Muscle of back (tissue), 11 donors: Measurements from ENCODE around the gene MED25. TPM values are rescaled to one million over a fixed set of nuclear protein-coding genes. Genes with fewer than 3 reads are reported as not detected.
"Not testable (repeated sequence)": the region's sequence is repeated elsewhere in the genome, so short reads cannot be mapped to it uniquely, and the experiment has no call there.

Experiments used
- DNase-seq, 3 donors: peaks; one replicate each; pipeline versions ENCODE4 v3.0.0 to v3.0.0-alpha.2; 2013
- polyA plus RNA-seq, 10 donors: library from polyadenylated mRNA; unstranded; fragments of 120-200 nt; gene quantifications; one replicate each; pipeline ENCODE4 v1.2.1, GENCODE V29; 2013; ENCODE audit not compliant: insufficient read length in 10 of 10

MED25 gene
- polyA plus RNA-seq, 10 donors, result 22.4 to 33.5 (median 29.0) TPM

GRCh38 chr19:49814010-49814409, 4.1 kb upstream of the MED25 start:
- DNase-seq, result no peak

- DNase-seq, result no peak
Measured at GRCh38 chr19:49816590-49816989, 1.5 kb upstream of the MED25 start.

DNA sequence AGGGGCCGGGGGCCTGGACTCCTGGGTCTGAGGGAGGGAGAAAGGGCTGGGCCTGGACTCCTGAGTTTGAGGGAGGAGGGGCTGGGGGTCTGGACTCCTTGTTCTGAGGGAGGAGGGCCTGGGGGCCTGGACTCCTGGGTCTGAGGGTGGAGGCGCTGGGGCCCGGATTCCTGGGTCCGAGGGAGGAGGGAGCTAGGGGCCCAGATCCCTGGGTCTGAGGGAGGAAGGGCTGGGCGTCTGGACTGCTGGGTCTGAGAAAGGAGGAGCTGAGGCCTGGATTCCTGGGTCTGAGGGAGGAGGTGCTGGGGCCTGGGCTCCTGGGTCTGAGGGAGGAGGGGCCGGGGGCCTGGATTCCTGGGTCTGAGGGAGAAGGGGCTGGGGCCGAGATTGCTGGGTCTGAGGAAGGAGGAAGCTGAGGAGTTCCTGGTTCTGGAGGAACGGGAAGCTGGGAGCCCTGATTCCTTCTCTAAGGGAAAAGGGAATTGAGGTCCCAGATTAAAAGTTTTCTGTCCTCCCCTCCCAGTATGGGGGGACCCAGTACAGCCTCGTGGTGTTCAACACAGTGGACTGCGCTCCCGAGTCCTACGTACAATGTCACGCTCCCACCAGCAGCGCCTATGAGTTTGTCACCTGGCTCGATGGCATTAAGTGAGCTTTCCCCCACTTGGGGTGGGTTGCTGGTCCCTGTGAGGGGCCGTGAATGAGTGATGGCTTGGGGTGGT, 721 bp downstream of the MED25 start:
- DNase-seq, result peak in 1 of 3 donors; percentile 40

GRCh38 chr19:49819452-49820115, 1.5 kb downstream of the MED25 start:
- not testable (repeated sequence) for DNase-seq

- DNase-seq, result no peak
Measured at GRCh38 chr19:49820125-49820524, 2.0 kb downstream of the MED25 start.

DNA sequence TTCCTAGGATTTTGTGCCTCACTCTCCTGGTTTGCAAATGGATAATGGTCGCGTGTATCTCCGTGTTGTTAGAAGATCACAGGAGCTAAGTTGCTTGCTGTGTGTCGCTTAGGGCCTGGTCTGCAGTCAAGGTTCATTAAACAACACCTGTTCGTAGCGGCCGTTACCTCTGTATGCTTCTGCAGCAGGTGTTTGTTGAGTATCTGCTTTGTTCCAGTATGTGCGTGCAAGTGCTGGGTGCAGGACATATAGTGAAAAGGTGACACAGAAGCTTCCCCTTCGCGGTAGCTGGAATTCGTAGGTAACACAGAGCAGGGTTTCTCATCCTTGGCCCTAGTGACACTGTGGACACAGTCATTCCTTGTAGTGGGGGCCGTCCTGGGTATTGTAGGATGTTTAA, 5.4 kb downstream of the MED25 start:
- DNase-seq, result no peak

GRCh38 chr19:49824662-49825061, 6.6 kb downstream of the MED25 start:
- DNase-seq, result no peak

- DNase-seq, result no peak
Measured at GRCh38 chr19:49827034-49827433, 8.9 kb downstream of the MED25 start.

GRCh38 chr19:49829200-49829599, 11.1 kb downstream of the MED25 start:
- no peak for DNase-seq

DNA sequence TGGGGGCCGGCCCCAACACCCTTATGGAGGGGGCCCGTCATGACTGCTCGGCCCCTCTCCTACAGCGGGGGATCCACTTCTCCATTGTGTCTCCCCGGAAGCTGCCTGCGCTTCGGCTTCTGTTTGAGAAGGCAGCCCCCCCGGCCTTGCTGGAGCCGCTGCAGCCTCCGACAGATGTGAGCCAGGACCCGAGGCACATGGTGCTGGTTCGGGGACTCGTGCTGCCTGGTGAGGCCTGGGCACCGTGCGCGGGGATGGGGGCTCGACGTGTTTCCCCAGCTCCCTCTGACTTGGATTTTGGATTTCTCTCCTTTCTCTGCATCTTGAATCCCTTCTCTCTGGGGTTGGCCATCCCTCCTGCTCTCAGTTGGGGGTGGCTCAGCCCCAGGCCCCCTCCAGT, 11.6 kb downstream of the MED25 start:
- no peak for DNase-seq

DNA sequence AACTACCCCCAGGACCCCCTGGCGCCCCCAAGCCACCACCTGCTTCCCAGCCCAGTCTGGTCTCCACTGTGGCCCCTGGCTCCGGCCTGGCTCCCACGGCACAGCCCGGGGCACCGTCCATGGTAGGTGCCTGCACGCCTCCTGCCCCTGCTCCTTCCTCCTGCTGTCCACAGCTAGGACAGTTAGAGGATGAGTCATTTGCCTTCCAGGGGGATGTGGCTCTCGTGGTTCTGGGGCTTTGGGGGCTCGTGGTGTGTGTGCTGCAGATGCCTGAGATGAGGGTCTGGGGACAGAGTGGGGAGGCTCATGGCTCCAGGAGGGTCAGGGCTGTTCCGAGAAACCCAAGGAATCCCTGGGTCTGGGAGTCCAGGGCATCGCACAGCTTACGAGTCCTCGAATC, 12.7 kb downstream of the MED25 start:
- DNase-seq, result no peak

- DNase-seq, result no peak
Measured at GRCh38 chr19:49831592-49831991, 13.5 kb downstream of the MED25 start.

- no peak for DNase-seq
Measured at GRCh38 chr19:49832556-49832955, 14.5 kb downstream of the MED25 start.

DNA sequence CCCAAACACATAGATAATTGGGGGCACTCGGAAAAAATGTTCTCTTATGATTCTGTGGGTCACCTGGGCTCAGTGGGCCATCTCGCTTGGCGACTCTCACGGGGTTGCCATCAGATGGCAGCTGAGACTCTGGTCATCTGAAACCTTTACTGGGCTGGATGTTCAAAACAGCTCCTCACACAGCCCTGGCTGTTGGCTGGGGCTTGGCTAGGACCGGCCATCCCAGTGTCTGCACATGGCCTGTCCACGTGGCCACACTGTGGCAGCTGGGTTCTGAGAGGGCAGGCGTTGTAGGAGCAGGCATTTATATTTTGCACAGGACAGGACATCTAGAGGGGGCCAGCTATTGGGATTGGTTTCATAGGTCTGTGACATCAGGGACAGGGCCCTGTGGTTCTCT, 15.5 kb downstream of the MED25 start:
- no peak for DNase-seq

GRCh38 chr19:49835562-49835961, 17.5 kb downstream of the MED25 start:
- DNase-seq, result no peak

- DNase-seq, result no peak
Measured at GRCh38 chr19:49836176-49837008, 18.3 kb downstream of the MED25 start.

DNA sequence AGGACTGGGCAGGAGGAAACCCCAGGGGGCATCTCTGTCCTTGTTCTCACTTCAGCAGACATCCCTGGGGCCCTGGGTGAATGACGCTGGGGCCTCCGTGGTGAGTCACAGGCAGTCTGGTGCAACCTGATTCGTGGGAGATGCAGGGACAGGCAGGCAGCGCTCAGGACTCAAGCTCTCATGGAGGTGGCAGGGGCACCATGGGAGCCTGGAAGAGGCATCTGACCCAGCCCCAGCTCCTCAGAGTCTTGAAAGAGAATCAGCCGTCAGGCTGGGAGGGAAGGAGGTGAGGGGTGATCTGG, 18.9 kb downstream of the MED25 start:
- DNase-seq, result no peak

- DNase-seq, result no peak
Measured at GRCh38 chr19:49837425-49837824, 19.3 kb downstream of the MED25 start.

DNA sequence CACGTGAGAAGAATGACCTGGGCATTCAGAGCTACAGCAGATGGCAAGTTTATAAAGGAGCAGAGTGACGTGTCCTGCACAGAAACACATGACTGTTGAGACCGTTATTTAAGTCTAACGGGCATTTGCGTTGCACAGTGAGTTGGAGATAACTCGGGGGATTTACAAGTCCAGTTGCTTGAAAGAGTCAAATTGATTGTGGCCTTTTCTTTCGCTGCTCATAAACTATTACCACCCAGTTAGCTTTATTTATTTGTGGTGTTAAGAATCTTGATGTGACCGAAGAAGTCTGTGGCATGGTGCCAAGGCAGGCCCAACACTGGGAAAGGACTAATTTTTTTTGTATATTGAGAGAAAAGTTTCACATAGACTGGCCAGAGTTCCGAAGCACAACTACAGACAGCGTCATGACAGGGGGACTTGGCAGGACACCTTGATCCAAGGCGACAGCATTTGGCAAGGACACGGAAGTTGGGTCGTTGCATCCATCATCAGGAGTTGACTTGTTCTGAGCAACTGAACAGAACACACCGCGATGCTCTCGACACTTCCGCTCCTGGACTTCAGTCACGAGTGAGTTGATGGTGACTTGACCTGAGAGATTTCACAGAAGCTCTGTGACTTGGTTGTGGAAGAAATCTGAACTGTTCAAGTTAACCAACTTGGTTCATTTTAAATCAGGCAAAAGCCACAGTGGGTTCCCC, 20.9 kb downstream of the MED25 start:
- DNase-seq, result no peak

GRCh38 chr19:49839713-49840112, 21.6 kb downstream of the MED25 start:
- DNase-seq, result no peak

GRCh38 chr19:49840321-49840720, 22.2 kb downstream of the MED25 start:
- no peak for DNase-seq

GRCh38 chr19:49840736-49841249, 22.7 kb downstream of the MED25 start:
- DNase-seq, result no peak
